ENCODE results near the gene SLC25A26. TPM values are rescaled to one million over a fixed set of nuclear protein-coding genes. Genes with fewer than 3 reads are reported as not detected.

Gene SLC25A26
- total and polyA plus RNA-seq, 9 donors: 17.3 to 32.3 (median 22.6) TPM

- TF ChIP-seq CTCF (IDR thresholded peaks at IDR 0.05) (peak; percentile 73 to 80 (median 79)), POLR2A (IDR thresholded peaks at IDR 0.05) (no peak), EP300 (IDR thresholded peaks at IDR 0.05) (no peak)
- intact Hi-C loops (cut with DNase I): loop anchor here (2.0 to 10.0 kb wide), 5 partner anchors 69 to 410 kb away; no protein-coding TSS in a partner anchor
- H3K27ac ChIP-seq: no peak overlapping the region
- no peaks in the 10 kb centered on the region for H3K9me3 ChIP-seq
- no peaks in the 10 kb centered on the region for H3K27me3 ChIP-seq
- DNase-seq: peak; percentile 58 to 84 (median 79)
- H3K4me1 ChIP-seq (ENCODE audit: insufficient read depth): peaks cover 10% of the 10 kb centered on the region
- 63 to 64% (median 64%) methylated on average over 14 of the region's 14 CpGs for WGBS, 3 donors
- no peak overlapping the region for H3K4me3 ChIP-seq
- no peaks in the 10 kb centered on the region for H3K36me3 ChIP-seq
Observed at GRCh38 chr3:66407611-66408218, 186.9 kb downstream of the SLC25A26 start.

GRCh38 chr3:66409771-66410754 lies 189.3 kb downstream of the SLC25A26 start:
- intact Hi-C loops (cut with DNase I): loop anchor here (2.0 to 10.0 kb wide), 6 partner anchors 67 to 407 kb away; no protein-coding TSS in a partner anchor
- 96 to 97% (median 97%) methylated on average over 23 to 24 of the region's 24 CpGs for WGBS, 3 donors
- Histone ChIP-seq H3K9me3 (no peaks in the 10 kb centered on the region), H3K27ac (no peak overlapping the region), H3K4me1 (ENCODE audit: insufficient read depth) (peaks cover 10% of the 10 kb centered on the region), H3K27me3 (no peaks in the 10 kb centered on the region), H3K4me3 (no peak overlapping the region), H3K36me3 (no peaks in the 10 kb centered on the region)
- DNase-seq: peak in 1 of 5 donors; percentile 8
- no peak for TF ChIP-seq POLR2A (IDR thresholded peaks at IDR 0.05)
- no peak for TF ChIP-seq CTCF (IDR thresholded peaks at IDR 0.05)
- TF ChIP-seq EP300 (IDR thresholded peaks at IDR 0.05): no peak

- peak in 1 of 5 donors; percentile 8 for DNase-seq
- Histone ChIP-seq H3K27ac (no peak overlapping the region), H3K4me1 (ENCODE audit: insufficient read depth) (peaks cover 15% of the 10 kb centered on the region), H3K36me3 (no peaks in the 10 kb centered on the region), H3K9me3 (no peaks in the 10 kb centered on the region), H3K27me3 (no peaks in the 10 kb centered on the region), H3K4me3 (no peak overlapping the region)
- TF ChIP-seq EP300 (IDR thresholded peaks at IDR 0.05) (no peak), CTCF (IDR thresholded peaks at IDR 0.05) (no peak), POLR2A (IDR thresholded peaks at IDR 0.05) (no peak)
- WGBS, 3 donors: 94 to 97% (median 96%) methylated on average over 7 of the region's 7 CpGs
- intact Hi-C loops (cut with DNase I): loop anchor here in 1 of 4 donors (10.0 kb wide), 1 partner anchor 84 kb away; no protein-coding TSS in a partner anchor
Observed at GRCh38 chr3:66410976-66411375, 190.2 kb downstream of the SLC25A26 start.

- TF ChIP-seq EP300 (IDR thresholded peaks at IDR 0.05) (no peak), CTCF (IDR thresholded peaks at IDR 0.05) (no peak), POLR2A (IDR thresholded peaks at IDR 0.05) (no peak)
- intact Hi-C loops (cut with DNase I): loop anchor here in 1 of 4 donors (10.0 kb wide), 1 partner anchor 83 kb away; no protein-coding TSS in a partner anchor
- H3K4me1 ChIP-seq (ENCODE audit: insufficient read depth): peaks cover 18% of the 10 kb centered on the region
- H3K27me3 ChIP-seq: no peaks in the 10 kb centered on the region
- H3K36me3 ChIP-seq: no peaks in the 10 kb centered on the region
- H3K9me3 ChIP-seq: no peaks in the 10 kb centered on the region
- no peak overlapping the region for H3K27ac ChIP-seq
- 45 to 59% (median 56%) methylated on average over 8 of the region's 8 CpGs for WGBS, 3 donors
- DNase-seq: peak in 1 of 5 donors; percentile 20
- H3K4me3 ChIP-seq: no peak overlapping the region
Observed at GRCh38 chr3:66411474-66411873, 190.7 kb downstream of the SLC25A26 start.
